Natural killer cell treated with Interleukin-12 subunit alpha and Interleukin-12 subunit beta and Interleukin-15 and Interleukin-18, amount 100 ng/mL, for 72 hours (primary cell): ENCODE results near the gene DNTTIP2. TPM values are rescaled to one million over a fixed set of nuclear protein-coding genes. Genes with fewer than 3 reads are reported as not detected.
"Not testable (repeated sequence)": the region's sequence is repeated elsewhere in the genome, so short reads cannot be mapped to it uniquely, and the experiment has no call there.

Experiments used
- ATAC-seq, 2 donors: fragments of 150-1000 bp; cut with Tn5 transposase in 1 of 2; sonication (Bioruptor Pico), chemical (Tn5 transposase) in 1 of 2; 2 replicates each; pipeline ENCODE4 v1.10.0; 2021
- DNase-seq: peaks from one replicate; pipeline ENCODE4 v3.0.0; 2022; ENCODE audit warnings: low spot score
- H3K27ac Mint-ChIP-seq, 2 donors: 1 replicate in 1 of 2; 2 replicates in 1 of 2; pipeline ENCODE4 v1.8.0; 2022; ENCODE audit warnings: mixed read lengths in 2 of 2, mild to moderate bottlenecking in 1 of 2, moderate library complexity in 1 of 2
- H3K27me3 Mint-ChIP-seq, 2 donors: 1 replicate in 1 of 2; 2 replicates in 1 of 2; pipeline ENCODE4 v1.8.0; 2022; ENCODE audit warnings: mixed read lengths in 2 of 2
- H3K36me3 Mint-ChIP-seq: one replicate; pipeline ENCODE4 v1.8.0; 2022; ENCODE audit warnings: mixed read lengths
- H3K4me1 Mint-ChIP-seq, 2 donors: 1 replicate in 1 of 2; 2 replicates in 1 of 2; pipeline ENCODE4 v1.8.0; 2022; ENCODE audit warnings: low read depth in 2 of 2, mixed read lengths in 2 of 2, mild to moderate bottlenecking in 1 of 2
- H3K4me3 Mint-ChIP-seq: one replicate; pipeline ENCODE4 v1.8.0; 2022; ENCODE audit warnings: mixed read lengths
- H3K9me3 Mint-ChIP-seq: 2 replicates; pipeline ENCODE4 v1.8.0; 2022; ENCODE audit warnings: mixed read lengths
- total RNA-seq, 2 donors: library from RNA; stranded (reverse); gene quantifications; one replicate each; pipeline ENCODE4 v1.2.3, GENCODE V29; 2022

The DNTTIP2 gene
- total RNA-seq, 2 donors from 2014 or later: 78.4 to 101 TPM

- no peak for ATAC-seq
- H3K27ac Mint-ChIP-seq: no peak overlapping the region
- no peak for DNase-seq
- no peaks in the 10 kb centered on the region for H3K9me3 Mint-ChIP-seq
- H3K27me3 Mint-ChIP-seq: no peaks in the 10 kb centered on the region
- H3K4me3 Mint-ChIP-seq: peak overlapping the region; percentile 52
- no peaks in the 10 kb centered on the region for H3K36me3 Mint-ChIP-seq
- peaks cover 26 to 32% of the 10 kb centered on the region in 2 donors for H3K4me1 Mint-ChIP-seq
Observed at GRCh38 chr1:93844262-93845045, 34.6 kb downstream of the DNTTIP2 start.

GRCh38 chr1:93842750-93843500 lies 36.1 kb downstream of the DNTTIP2 start:
- Mint-ChIP-seq H3K36me3 (no peaks in the 10 kb centered on the region), H3K9me3 (no peaks in the 10 kb centered on the region), H3K27ac (no peak overlapping the region), H3K27me3 (no peaks in the 10 kb centered on the region), H3K4me3 (no peak overlapping the region), H3K4me1 (peaks cover 22 to 28% of the 10 kb centered on the region in 2 donors)
- no peak for ATAC-seq
- no peak for DNase-seq

GRCh38 chr1:93841771-93842170 lies 37.2 kb downstream of the DNTTIP2 start:
- no peaks in the 10 kb centered on the region for H3K36me3 Mint-ChIP-seq
- DNase-seq (no peak), ATAC-seq (no peak)
- H3K9me3 Mint-ChIP-seq: no peaks in the 10 kb centered on the region
- peaks cover 13 to 20% of the 10 kb centered on the region in 2 donors for H3K4me1 Mint-ChIP-seq
- no peak overlapping the region for H3K4me3 Mint-ChIP-seq
- no peaks in the 10 kb centered on the region for H3K27me3 Mint-ChIP-seq
- no peak overlapping the region for H3K27ac Mint-ChIP-seq

GRCh38 chr1:93840956-93841482 lies 38.0 kb downstream of the DNTTIP2 start:
- ATAC-seq (no peak), DNase-seq (no peak)
- H3K9me3 Mint-ChIP-seq: no peaks in the 10 kb centered on the region
- H3K27ac Mint-ChIP-seq: no peak overlapping the region
- no peaks in the 10 kb centered on the region for H3K27me3 Mint-ChIP-seq
- H3K4me1 Mint-ChIP-seq: peaks cover 12 to 19% of the 10 kb centered on the region in 2 donors
- no peaks in the 10 kb centered on the region for H3K36me3 Mint-ChIP-seq
- no peak overlapping the region for H3K4me3 Mint-ChIP-seq

- H3K9me3 Mint-ChIP-seq: peaks cover 3% of the 10 kb centered on the region
- DNase-seq (no peak), ATAC-seq (no peak)
- no peak overlapping the region for H3K4me3 Mint-ChIP-seq
- H3K36me3 Mint-ChIP-seq: peaks cover 6% of the 10 kb centered on the region
- no peak overlapping the region for H3K27ac Mint-ChIP-seq
- H3K27me3 Mint-ChIP-seq: no peaks in the 10 kb centered on the region
- H3K4me1 Mint-ChIP-seq: peaks cover 3 to 6% of the 10 kb centered on the region in 2 donors
Observed at GRCh38 chr1:93839753-93840152, 39.3 kb downstream of the DNTTIP2 start.

- DNase-seq: no peak
- H3K27ac Mint-ChIP-seq: no peak overlapping the region
- no peaks in the 10 kb centered on the region for H3K27me3 Mint-ChIP-seq
- H3K4me1 Mint-ChIP-seq: peaks cover 1% of the 10 kb centered on the region in 2 donors
- peaks cover 11% of the 10 kb centered on the region for H3K36me3 Mint-ChIP-seq
- peaks cover 7% of the 10 kb centered on the region for H3K9me3 Mint-ChIP-seq
- no peak overlapping the region for H3K4me3 Mint-ChIP-seq
- ATAC-seq: peak in 1 of 2 donors; percentile 83
Observed at GRCh38 chr1:93839307-93839706, 39.7 kb downstream of the DNTTIP2 start.

- Mint-ChIP-seq H3K27ac (no peak overlapping the region), H3K4me1 (no peaks in the 10 kb centered on the region), H3K9me3 (peaks cover 11% of the 10 kb centered on the region), H3K4me3 (no peak overlapping the region), H3K36me3 (peaks cover 18% of the 10 kb centered on the region), H3K27me3 (no peaks in the 10 kb centered on the region)
- DNase-seq: no peak
- no peak for ATAC-seq
Observed at GRCh38 chr1:93837961-93838360, 41.0 kb downstream of the DNTTIP2 start.

- ATAC-seq, H3K4me1 Mint-ChIP-seq, H3K4me3 Mint-ChIP-seq, H3K27ac Mint-ChIP-seq, DNase-seq: not testable (repeated sequence)
- Mint-ChIP-seq H3K27me3 (peaks cover 11 to 12% of the 10 kb centered on the region in 2 donors), H3K36me3 (peaks cover 21% of the 10 kb centered on the region), H3K9me3 (peaks cover 15% of the 10 kb centered on the region)
Observed at GRCh38 chr1:93833293-93833692, 45.7 kb downstream of the DNTTIP2 start.

GRCh38 chr1:93829061-93829460 lies 49.9 kb downstream of the DNTTIP2 start:
- no peak overlapping the region for H3K27ac Mint-ChIP-seq
- no peaks in the 10 kb centered on the region for H3K4me1 Mint-ChIP-seq
- H3K9me3 Mint-ChIP-seq: peaks cover 6% of the 10 kb centered on the region
- peaks cover 11 to 14% of the 10 kb centered on the region in 2 donors for H3K27me3 Mint-ChIP-seq
- DNase-seq (no peak), ATAC-seq (no peak)
- H3K36me3 Mint-ChIP-seq: peaks cover 8% of the 10 kb centered on the region
- no peak overlapping the region for H3K4me3 Mint-ChIP-seq

- Mint-ChIP-seq H3K4me1 (no peaks in the 10 kb centered on the region), H3K9me3 (peaks cover 4% of the 10 kb centered on the region), H3K36me3 (peaks cover 6% of the 10 kb centered on the region), H3K27ac (no peak overlapping the region), H3K27me3 (peaks cover 11 to 14% of the 10 kb centered on the region in 2 donors), H3K4me3 (no peak overlapping the region)
- ATAC-seq (no peak), DNase-seq (no peak)
Observed at GRCh38 chr1:93828367-93828755, 50.6 kb downstream of the DNTTIP2 start.

GRCh38 chr1:93827633-93828366 lies 51.2 kb downstream of the DNTTIP2 start:
- Mint-ChIP-seq H3K27ac (no peak overlapping the region), H3K4me1 (no peaks in the 10 kb centered on the region), H3K36me3 (peaks cover 1% of the 10 kb centered on the region), H3K4me3 (no peak overlapping the region), H3K9me3 (peaks cover 4% of the 10 kb centered on the region), H3K27me3 (peaks cover 11 to 14% of the 10 kb centered on the region in 2 donors)
- ATAC-seq (no peak), DNase-seq (no peak)

GRCh38 chr1:93827128-93827527 lies 51.9 kb downstream of the DNTTIP2 start:
- H3K4me1 Mint-ChIP-seq: no peaks in the 10 kb centered on the region
- peaks cover 11 to 14% of the 10 kb centered on the region in 2 donors for H3K27me3 Mint-ChIP-seq
- peaks cover 4% of the 10 kb centered on the region for H3K9me3 Mint-ChIP-seq
- H3K36me3 Mint-ChIP-seq: no peaks in the 10 kb centered on the region
- no peak overlapping the region for H3K4me3 Mint-ChIP-seq
- no peak overlapping the region for H3K27ac Mint-ChIP-seq
- DNase-seq (no peak), ATAC-seq (no peak)

- no peak overlapping the region for H3K27ac Mint-ChIP-seq
- no peak for DNase-seq
- H3K4me3 Mint-ChIP-seq: no peak overlapping the region
- no peak for ATAC-seq
- peaks cover 0 to 2% of the 10 kb centered on the region in 2 donors for H3K27me3 Mint-ChIP-seq
- no peaks in the 10 kb centered on the region for H3K4me1 Mint-ChIP-seq
- H3K36me3 Mint-ChIP-seq: no peaks in the 10 kb centered on the region
- no peaks in the 10 kb centered on the region for H3K9me3 Mint-ChIP-seq
Observed at GRCh38 chr1:93824834-93825233, 54.2 kb downstream of the DNTTIP2 start.
